Measurements from ENCODE around the gene HIGD1C.

GRCh38 chr12:50953047-50953446 is 703 bp downstream of the HIGD1C start:
- TF ChIP-seq CTCF (conservative IDR thresholded peaks at IDR 0.05 in 1 of 2, IDR thresholded peaks at IDR 0.05 in 1 of 2; ENCODE audit: low read depth in 1 of 2, low read length in 2 of 2) (no peak), EZH2 (IDR thresholded peaks at IDR 0.05; ENCODE audit: low read length, missing control alignments) (no peak)
